ENCODE measurements around the gene PTBP1.

PTBP1 gene

DNA sequence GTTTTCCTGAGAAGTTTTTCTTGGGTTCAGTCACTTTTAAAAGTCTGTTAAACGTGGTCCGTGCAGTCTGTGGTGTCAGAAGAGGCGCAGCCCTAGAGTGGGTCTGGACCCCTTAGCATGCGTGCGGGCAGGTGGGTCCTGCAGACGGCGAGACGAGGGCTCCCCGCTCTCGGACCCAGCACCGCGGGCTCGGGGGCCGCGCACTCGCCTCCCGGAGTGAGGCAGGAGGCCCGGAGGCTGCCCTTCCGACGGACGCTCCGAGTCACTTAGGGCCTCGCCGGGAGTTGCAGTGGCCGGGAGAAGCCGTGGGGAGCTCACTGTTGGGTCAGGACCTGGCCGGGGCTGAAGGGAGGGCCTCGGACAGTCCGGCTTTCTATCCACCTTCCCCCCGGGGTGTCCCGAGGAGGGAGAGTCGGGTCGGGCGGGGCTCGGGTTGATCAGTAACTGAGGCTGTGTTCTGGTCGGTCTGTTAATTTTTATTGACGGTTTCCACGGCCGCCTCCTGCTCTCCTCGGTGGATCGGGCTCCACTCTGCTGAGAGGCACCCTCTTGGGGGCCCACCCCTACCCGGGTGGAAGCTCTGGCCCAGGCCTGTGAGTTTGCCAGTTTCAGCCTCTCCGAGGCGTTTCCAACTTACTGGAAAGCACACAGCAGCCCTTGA lies 1.3 kb downstream of the PTBP1 start:
- DNase-seq: peak; percentile 76

DNA sequence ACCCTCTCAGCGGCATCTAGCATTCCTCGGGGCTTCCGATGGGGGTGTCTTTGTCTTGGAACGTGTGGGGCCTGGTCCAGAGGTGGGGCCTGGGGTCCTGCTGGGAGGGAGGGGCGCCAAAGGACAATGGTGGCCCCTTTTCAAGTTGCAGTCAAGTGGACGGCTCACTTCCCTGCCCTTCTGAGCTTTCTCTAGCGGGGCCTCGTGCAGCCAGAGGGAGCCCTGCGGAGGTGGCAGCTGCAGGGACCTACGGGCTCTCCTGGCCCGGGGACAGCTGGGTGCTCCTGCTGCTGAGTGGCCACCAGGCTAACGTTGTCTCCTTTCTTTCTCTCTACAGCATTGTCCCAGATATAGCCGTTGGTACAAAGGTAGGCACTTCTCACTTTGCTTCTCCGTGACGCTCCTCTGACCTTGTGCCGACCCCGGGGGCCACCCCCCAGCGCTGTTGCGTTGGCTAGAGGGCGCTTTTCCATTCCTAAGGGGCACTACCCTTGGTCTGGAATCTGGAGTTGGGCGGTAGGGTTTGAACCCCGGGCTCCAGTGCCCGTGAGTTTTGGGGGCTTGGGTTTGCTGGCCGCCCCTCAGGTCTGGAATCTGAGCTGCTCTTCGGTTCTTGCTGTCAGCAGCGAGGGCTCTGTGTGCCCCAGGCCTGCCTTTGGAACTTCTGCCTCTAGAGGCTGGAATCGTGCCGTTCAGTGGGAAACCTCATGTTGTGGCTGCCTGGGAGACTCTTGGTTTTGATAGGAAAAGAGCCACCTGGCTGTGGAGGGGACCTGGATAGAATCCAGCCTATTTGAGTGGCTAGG lies 2.0 kb downstream of the PTBP1 start:
- DNase-seq: peak; percentile 76

DNA sequence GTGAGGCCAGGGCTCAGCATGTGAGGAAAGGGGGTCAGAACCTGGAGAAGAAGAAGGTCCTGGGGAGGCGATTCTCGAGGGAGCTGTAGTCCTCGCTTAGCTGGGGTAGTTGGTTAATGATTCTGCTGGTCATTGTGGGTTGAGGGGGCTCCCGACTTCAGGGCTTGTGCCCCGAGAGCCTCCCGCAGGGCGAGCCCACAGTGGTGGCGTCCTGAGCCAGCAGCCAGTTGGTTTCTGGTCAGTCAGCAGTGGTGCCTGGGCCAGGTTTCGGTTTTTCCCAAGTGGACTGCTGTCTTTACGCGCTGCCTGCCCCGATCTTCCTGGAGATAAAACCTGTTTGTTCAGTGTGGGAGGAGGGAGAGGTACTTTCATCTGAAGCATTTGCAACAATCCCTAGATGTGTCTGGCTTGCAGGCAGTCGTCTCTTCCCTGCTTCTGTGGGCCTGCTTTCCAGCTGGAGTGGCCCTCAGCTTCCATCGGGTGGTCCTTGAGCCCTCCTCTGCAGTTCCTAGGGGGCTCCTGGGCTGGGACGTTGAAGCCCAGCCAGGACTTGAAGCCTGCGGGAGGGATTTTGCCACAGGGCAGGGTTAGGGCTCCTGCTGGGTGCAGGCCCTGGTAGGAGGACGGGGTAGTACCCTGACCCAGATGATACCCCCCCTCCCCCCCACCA lies 3.2 kb downstream of the PTBP1 start:
- DNase-seq: peak; percentile 72

DNA sequence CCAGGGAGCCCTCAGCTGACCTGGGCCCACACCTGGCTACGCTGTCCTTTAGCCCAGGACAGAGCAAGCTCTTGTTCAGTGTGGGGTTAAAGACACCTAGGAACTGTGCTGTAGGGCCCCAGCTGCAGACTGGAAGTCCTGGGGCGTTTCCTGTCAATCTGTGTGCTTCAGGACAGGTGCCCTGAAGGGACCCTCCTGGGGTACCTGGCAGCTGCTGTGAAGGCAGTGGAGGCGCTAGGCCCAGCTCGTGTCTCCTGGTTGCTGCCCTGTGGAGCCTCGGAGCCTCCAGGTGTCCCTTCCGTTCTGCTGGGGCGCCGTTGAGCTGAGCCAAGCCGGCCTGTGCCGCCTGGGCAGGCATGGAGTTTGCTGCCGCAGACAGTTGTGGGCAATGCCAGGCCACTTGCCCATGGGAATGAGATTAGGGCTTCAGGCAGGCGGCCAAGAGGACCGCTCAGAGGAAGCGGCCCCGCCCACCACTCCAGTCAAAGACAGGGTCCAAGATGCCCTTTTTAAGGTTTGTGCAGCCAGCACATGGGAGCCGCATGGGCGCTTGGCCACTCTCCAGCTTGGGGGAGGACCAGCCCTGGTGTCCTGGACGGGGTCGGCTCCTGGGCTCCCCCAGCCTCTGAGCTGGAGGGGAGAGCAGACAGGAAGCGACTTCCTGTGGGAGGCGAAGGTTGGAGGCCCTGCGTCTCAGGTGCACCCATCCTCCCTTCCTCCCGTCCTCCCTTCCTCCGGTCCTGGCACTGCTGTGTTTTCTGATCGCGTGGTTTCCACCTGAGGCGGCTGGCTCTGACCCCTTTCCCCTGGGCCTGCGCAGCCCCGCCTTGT lies 4.0 kb downstream of the PTBP1 start:
- peak; percentile 75 for DNase-seq

DNA sequence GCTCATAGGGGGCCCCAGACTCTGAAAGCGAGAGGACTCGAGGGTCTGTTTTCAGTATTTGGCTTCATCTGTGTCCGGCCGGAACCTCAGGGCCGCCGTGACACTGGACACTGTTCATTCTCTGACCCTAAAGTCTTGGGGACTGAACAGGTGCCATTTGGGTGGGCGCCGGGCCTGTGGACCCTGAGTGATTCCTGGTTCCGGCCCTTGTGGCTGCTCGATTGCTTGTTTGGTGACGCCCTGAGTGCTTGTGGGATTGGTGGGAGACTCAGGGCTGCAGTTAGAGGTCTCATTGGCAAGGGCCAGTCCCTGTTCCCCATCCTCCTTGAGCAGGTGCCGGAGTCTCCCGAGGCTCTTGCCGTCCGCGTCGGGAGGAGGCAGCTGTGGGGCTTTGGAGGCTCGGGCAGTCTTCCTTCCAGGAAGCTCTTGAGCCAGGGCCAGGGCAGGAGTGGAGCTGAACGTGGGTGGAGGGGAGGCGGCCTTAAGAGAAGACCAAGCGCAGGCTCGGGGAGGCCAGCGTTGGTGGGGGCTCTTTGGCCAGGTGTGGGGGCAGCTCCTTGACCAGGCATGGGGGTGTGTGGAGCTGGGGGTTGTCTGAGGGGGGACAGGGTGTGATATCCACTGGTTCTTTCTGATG lies 4.7 kb downstream of the PTBP1 start:
- DNase-seq: no peak

DNA sequence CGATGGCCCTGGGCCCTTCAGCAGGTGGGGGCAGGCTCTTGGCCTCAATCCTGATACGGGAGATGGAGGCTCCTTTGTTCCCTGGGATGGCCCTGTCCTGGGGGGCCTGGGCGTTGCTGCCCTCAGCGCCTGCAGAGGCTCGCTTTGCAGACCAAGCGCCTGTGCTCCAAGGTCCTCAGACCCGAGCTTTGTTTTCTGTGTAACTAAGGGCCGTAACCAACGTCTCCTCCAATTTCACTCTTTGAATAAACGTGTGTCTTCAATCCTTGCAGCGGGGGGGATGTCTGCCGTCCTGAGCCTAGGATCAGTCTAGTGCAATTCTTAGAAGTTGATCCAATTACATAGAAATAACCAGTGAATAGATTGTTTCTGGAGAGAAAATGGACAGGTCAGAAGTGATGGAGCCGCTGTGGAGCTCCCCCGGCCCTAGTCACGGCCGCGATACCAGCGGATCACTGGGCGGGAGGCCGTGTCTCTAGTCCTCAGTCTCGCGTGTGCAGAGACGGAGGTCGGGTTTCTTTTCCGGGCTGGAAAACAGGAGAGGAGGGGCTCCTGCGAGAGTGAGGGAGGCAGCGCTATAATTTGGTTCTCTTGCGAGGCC lies 5.3 kb downstream of the PTBP1 start:
- DNase-seq: no peak

DNA sequence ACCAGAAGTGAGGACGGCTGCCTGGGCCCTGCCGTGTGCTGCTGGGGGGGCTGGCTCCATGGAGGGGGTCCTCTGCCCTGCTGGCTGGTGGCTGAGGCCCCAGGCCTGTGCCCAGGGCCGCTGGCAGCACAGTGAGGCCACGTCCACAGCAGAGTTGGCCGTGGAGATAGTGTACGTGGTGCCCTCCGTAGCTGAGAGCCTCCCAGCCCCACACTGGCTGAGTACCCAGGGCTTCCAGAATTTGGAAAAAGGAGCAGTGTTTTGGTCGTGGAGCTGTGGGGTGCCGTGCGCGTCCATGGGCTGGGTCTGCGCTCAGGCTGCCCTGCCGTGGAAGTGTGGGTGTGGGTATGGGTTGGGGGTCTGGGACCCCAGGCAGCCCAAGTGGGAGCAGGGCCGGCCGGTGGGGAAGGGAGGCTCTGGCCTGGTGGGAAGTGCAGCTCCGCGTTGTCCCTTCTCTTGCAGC lies 5.9 kb downstream of the PTBP1 start:
- DNase-seq: no peak

DNA sequence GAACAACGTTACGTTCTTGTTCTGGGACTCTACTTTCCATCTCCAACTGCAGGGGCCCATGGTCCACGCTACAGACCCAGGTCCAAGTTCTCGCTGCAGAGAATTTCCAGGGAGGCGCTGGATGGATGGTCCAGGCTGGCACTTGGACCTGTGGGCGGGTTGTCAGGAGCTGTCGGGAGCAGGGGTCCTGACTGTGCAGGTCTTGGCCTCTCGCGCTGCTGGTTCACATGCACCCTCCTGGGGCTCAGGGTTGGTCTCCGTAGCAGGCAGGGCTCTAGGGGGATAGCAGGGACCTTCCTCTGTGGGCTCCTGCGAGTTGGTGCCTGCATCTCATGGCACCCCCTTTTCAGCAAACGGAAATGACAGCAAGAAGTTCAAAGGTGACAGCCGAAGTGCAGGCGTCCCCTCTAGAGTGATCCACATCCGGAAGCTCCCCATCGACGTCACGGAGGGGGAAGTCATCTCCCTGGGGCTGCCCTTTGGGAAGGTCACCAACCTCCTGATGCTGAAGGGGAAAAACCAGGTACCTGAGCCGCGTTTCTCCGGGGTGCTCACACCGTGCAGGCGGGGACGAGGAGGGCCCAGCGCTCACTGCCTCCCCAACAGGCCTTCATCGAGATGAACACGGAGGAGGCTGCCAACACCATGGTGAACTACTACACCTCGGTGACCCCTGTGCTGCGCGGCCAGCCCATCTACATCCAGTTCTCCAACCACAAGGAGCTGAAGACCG lies 6.6 kb downstream of the PTBP1 start:
- DNase-seq: no peak

DNA sequence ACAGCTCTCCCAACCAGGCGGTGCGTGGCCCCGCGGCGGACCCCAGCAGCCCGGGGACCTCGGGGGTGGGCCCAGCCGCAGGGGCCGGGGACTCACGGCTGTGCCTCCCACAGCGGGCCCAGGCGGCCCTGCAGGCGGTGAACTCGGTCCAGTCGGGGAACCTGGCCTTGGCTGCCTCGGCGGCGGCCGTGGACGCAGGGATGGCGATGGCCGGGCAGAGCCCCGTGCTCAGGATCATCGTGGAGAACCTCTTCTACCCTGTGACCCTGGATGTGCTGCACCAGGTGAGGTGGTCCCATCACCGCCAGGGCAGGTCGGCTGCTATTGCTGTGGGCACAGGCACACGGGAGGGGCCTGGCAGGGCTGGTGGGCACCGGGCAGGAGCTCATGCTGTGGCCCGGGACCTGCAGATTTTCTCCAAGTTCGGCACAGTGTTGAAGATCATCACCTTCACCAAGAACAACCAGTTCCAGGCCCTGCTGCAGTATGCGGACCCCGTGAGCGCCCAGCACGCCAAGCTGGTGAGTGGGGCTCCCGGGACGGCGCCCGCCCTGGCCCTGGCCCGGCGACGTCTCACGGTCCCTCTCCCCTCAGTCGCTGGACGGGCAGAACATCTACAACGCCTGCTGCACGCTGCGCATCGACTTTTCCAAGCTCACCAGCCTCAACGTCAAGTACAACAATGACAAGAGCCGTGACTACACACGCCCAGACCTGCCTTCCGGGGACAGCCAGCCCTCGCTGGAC lies 7.3 kb downstream of the PTBP1 start:
- DNase-seq: no peak

DNA sequence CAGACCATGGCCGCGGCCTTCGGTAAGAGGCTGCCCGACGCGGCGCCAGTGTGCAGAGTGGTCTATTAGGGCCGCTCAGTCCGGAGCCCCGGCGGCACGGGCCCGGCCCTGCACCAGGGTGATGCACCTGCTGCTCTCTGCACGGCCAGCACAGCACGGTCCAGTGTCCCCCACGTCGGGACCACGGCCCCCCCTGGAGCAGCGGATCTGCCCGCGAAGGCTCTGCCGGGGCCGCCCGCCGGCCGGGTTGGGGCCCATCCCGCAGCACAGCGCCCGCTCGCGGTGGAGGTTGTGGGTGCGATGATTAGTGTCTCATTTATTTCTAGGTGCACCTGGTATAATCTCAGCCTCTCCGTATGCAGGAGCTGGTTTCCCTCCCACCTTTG lies 7.9 kb downstream of the PTBP1 start:
- no peak for DNase-seq

DNA sequence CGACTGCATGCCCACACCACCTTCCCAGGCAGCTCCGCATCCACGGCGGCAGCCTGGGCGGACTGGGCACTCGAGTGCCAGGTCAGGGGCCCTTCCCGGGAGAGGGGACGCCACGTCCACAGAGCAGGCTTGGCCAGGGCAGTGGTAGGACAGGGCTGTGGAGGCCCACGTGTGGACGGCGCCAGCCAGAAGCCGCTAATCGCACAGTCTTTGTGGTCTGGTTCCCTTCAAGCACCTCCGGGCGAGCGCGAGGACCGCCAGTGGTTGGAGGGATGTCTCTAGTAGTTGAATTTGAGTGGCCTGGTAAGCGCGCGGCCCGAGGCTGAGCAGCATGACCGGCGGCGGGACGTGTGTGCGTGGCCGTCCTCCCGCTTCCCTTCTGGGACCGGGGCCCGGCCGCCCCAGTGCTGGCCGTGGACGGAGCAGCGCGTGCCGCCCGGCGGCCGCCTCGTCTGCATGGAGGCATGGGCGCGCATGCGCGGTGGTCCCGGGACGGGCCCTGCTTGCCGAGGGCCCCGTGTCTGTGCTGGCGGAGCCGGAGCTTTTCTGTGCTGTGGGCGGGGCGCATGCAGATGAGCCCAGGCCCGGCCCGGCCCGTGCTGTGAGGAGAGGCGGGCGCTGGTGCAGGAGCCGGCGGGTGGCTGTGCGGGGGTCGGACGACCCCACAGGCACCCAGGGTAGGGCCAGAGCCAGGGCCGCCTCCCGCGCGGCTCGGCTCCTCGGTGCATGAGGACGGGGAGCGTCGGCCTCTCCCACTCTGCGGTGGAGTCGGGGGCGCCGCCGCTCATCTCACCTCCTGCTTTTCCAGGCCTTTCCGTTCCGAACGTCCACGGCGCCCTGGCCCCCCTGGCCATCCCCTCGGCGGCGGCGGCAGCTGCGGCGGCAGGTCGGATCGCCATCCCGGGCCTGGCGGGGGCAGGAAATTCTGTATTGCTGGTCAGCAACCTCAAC lies 8.6 kb downstream of the PTBP1 start:
- no peak for DNase-seq

DNA sequence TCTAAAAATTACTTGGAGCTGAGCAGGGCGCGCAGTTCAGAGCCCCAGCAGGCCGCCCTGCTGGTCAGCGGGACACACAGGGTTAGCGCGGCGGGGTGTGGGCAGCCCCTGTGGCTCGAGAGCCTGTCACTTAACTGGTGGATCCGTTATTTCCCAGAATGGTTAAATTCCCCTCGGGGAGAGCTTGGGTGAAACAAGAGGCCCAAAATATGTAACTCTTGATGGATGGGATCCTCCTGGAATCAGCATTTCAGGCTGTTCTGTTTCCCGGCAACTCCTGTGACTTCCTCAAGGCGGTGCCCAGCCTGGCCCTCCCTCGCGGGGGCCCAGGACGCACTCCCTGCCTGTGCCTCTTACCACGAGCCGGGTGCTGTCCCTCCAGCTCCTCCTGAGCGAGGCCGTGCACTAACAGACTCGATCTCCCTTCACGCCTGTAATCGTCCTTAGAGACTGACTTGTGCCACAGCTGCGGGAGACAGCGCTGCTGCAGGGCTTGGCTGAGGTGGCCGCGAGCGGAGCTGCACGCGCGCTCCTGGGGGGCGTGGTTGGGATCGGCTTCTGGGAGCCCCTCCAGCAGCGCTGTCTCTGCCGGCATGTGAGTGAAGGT lies 9.7 kb downstream of the PTBP1 start:
- no peak for DNase-seq

DNA sequence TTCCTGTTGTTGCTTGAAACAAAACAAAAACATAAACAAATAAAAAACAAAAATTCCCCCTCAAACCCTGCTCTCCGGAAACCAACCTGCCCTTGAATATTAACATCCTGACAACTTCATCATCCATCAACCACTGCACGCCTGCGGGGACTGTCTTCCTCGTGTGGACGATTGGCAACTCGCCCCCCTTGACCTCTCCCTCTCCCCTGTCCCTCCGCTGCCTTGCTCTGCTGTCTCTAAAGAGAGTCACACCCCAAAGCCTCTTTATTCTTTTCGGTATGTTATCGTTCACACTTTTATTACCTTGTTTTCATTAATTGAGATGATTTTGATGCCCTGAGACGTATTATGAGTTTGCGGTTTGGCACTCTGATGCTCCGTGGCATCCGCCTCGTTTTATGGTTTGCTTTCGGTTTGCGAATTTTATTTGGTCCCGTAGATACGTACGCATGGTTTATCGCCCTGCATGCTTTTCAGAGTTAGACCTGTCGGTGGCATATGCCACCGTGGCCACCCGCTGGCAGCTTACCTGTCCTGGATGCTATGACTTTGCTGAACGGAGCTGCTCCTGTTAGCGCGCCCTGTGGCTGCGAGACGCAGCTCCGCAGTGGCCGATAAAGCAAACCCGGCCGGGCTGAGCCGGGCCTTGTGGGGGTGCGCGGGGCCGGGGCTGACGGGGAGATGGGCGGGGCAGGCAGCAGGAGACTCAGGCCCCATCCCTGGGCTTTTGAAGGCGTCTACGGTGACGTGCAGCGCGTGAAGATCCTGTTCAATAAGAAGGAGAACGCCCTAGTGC lies 10.6 kb downstream of the PTBP1 start:
- no peak for DNase-seq

DNA sequence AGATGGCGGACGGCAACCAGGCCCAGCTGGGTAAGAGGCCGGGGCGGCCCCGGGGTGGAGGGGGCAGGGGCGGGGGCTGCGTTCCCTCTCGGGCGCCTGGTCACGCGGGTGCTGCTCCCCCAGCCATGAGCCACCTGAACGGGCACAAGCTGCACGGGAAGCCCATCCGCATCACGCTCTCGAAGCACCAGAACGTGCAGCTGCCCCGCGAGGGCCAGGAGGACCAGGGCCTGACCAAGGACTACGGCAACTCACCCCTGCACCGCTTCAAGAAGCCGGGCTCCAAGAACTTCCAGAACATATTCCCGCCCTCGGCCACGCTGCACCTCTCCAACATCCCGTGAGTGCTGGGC lies 11.1 kb downstream of the PTBP1 start:
- DNase-seq: no peak

DNA sequence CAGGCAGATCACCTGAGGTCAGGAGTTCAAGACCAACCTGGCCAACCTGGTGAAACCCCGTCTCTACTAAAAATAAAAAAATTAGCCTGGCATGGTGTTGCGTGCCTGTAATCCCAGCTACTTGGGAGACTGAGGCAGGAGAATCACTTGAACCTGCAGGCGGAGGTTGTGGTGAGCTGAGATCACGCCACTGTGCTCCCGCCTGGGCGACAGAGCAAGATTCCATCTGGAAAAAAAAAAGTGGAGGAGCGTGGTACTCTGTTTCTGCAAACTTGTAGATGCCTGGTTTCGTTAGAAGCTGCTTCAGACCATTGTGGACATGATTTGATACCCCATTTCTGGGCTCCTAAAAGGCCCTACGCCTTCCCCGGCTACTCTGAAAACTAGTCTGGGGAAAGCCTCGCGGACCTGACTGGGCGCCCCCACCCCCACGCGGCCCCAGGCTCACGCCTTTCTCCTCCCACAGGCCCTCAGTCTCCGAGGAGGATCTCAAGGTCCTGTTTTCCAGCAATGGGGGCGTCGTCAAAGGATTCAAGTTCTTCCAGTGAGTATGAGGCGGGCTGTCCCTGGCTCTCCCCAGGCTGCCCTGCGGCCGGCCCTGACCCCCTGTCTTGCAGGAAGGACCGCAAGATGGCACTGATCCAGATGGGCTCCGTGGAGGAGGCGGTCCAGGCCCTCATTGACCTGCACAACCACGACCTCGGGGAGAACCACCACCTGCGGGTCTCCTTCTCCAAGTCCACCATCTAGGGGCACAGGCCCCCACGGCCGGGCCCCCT lies 13.0 kb downstream of the PTBP1 start:
- no peak for DNase-seq

DNA sequence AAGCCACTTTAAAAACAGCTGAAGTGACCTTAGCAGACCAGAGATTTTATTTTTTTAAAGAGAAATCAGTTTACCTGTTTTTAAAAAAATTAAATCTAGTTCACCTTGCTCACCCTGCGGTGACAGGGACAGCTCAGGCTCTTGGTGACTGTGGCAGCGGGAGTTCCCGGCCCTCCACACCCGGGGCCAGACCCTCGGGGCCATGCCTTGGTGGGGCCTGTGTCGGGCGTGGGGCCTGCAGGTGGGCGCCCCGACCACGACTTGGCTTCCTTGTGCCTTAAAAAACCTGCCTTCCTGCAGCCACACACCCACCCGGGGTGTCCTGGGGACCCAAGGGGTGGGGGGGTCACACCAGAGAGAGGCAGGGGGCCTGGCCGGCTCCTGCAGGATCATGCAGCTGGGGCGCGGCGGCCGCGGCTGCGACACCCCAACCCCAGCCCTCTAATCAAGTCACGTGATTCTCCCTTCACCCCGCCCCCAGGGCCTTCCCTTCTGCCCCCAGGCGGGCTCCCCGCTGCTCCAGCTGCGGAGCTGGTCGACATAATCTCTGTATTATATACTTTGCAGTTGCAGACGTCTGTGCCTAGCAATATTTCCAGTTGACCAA lies 13.7 kb downstream of the PTBP1 start:
- DNase-seq: no peak

DNA sequence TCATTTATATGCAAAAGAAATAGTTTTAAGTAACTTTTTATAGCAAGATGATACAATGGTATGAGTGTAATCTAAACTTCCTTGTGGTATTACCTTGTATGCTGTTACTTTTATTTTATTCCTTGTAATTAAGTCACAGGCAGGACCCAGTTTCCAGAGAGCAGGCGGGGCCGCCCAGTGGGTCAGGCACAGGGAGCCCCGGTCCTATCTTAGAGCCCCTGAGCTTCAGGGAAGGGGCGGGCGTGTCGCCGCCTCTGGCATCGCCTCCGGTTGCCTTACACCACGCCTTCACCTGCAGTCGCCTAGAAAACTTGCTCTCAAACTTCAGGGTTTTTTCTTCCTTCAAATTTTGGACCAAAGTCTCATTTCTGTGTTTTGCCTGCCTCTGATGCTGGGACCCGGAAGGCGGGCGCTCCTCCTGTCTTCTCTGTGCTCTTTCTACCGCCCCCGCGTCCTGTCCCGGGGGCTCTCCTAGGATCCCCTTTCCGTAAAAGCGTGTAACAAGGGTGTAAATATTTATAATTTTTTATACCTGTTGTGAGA lies 14.3 kb downstream of the PTBP1 start:
- no peak for DNase-seq

Measured in activated effector memory CD4-positive, alpha-beta T cell treated with anti-CD3 and anti-CD28 coated beads, Interleukin-2, amount 50 U/mL, for 16 hours (primary cell).